Subcutaneous adipose tissue (tissue), 4 donors: ENCODE data around the gene MAP2K5. TPM values are rescaled to one million over a fixed set of nuclear protein-coding genes. Genes with fewer than 3 reads are reported as not detected.

Experiments
- total RNA-seq, 4 donors: library from RNA; depleted of rRNA; stranded (reverse); fragments of >200 nt; gene quantifications; one replicate each; pipeline ENCODE4 v1.1.0, GENCODE V29; 2016
- TF ChIP-seq, protein P1 (sequence below): fragments of 450-650 bp; IDR thresholded peaks from one replicate; pipeline ENCODE4 v1.5.1; 2016; ENCODE audit warnings: low read depth, mild to moderate bottlenecking, control low read depth, antibody characterized with exemption, moderate library complexity

Gene MAP2K5
- total RNA-seq, 4 donors from 2014 or later, result 20.7 to 23.4 (median 22.3) TPM

DNA sequence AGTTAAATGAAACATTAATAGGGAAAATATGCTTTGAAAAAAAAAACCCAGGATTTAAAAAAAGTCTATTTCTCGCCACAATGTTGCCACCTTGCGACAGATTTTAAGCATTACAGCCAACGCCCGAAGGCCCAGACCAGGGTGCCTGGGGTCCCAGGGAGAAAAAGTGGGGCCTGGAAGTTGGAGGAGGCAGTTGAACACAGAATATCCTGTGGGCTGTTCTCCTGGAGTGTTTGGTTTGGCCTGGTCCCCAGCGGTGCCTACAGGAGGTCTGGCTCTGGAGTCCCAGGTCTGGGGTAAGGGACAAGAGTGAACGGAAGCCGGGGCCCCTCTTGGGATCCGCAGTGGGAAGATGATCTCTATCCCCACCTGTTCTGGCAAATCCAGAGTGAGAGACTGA lies 294.0 kb downstream of the MAP2K5 start:
- TF ChIP-seq, protein P1, sequence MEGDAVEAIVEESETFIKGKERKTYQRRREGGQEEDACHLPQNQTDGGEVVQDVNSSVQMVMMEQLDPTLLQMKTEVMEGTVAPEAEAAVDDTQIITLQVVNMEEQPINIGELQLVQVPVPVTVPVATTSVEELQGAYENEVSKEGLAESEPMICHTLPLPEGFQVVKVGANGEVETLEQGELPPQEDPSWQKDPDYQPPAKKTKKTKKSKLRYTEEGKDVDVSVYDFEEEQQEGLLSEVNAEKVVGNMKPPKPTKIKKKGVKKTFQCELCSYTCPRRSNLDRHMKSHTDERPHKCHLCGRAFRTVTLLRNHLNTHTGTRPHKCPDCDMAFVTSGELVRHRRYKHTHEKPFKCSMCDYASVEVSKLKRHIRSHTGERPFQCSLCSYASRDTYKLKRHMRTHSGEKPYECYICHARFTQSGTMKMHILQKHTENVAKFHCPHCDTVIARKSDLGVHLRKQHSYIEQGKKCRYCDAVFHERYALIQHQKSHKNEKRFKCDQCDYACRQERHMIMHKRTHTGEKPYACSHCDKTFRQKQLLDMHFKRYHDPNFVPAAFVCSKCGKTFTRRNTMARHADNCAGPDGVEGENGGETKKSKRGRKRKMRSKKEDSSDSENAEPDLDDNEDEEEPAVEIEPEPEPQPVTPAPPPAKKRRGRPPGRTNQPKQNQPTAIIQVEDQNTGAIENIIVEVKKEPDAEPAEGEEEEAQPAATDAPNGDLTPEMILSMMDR, result no peak

DNA sequence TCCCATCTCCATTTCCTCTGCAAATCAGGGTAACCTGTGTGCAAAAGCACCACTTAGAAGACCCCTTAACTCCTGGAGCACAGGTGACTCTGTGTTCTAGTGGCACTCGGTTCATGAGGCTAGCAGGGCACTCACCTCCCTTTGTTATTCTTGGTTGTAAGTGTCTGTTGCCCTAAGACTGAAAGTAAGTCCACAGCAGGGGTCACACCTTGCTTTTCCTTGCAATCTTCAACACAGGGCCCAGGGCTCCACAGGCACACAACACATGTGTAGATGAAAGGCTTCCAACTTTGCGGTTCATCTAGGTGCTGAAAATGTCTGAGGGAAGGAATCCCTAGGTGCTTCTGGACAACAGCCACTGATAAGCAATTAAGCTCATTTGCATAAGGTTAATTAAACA lies 294.5 kb downstream of the MAP2K5 start:
- TF ChIP-seq, protein P1, result no peak

DNA sequence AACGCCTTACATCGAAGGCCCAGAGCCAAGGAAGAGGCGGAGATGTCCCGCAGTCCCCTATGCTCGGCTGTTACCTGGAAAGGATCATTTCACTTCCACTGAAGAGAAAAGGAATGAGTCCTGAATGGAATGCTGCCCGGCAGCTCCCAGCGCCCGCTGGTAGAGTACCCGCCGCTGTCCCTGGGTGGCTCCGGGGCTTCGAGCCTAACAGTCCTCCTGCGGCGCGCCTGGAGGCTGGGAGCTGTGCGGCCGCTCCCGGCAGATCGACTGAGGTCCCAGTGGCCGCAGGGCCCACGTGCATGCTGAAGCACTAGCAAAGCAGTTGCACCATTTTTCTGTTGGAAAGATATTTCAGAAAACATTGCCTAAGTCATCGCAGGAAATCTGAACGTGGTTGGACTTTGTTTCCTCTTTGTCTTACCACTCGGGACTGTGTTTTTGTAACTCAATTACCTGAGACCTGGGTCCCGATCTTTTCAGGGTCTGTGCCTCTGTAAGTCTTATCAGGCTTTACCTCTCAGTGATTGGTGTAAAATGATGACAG lies 296.4 kb downstream of the MAP2K5 start:
- TF ChIP-seq, protein P1, result no peak

DNA sequence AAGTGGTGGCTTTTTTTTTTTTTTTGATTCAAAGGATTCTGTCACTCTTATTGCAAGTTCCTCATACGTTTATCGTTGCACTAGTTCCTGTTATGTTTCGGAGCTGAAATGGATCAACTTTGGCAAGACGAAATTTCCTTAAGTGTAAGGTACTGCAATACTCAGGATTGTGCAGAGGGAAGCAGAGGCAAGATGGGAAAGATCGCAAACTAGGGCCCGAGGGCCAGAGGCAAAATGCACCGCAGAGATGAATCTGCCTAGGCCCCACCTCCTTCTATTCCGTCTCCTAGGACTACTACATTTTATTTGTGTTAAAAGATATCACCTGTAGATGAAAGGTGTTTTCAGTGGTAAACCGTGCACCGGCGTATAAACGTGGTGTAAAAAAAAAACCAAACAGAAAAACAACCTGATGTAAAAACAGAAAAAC lies 297.0 kb downstream of the MAP2K5 start:
- TF ChIP-seq, protein P1, result no peak

DNA sequence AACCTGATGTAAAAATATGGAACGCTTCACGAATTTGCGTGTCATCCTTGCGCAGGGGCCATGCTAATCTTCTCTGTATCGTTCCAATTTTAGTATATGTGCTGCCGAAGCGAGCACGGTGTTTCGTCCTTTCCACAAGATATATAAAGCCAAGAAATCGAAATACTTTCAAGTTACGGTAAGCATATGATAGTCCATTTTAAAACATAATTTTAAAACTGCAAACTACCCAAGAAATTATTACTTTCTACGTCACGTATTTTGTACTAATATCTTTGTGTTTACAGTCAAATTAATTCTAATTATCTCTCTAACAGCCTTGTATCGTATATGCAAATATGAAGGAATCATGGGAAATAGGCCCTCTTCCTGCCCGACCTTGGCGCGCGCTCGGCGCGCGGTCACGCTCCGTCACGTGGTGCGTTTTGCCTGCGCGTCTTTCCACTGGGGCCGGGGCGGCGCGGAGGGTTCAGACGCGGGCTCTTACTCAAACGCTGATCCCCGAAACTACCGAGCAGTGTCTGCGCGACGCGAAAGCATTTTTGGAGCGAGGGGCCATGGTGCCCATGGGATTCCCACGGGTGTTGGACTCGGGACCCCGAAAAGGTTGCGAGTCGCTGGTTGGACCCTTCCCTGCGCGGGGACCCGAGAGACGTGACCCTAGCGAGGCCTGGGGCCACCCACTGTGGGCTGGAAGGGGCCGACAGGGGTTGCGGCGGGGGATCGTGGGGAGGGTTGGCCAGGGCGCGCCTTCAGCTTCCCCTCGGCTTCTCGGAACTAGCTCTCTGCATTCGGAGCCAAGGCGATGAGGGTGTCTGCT lies 297.6 kb downstream of the MAP2K5 start, which contains the start of gene RNU6-1:
Gene RNU6-1 (minus strand): TSS at position 117 of the 820 bp plus-strand sequence.
- TF ChIP-seq, protein P1, result no peak

DNA sequence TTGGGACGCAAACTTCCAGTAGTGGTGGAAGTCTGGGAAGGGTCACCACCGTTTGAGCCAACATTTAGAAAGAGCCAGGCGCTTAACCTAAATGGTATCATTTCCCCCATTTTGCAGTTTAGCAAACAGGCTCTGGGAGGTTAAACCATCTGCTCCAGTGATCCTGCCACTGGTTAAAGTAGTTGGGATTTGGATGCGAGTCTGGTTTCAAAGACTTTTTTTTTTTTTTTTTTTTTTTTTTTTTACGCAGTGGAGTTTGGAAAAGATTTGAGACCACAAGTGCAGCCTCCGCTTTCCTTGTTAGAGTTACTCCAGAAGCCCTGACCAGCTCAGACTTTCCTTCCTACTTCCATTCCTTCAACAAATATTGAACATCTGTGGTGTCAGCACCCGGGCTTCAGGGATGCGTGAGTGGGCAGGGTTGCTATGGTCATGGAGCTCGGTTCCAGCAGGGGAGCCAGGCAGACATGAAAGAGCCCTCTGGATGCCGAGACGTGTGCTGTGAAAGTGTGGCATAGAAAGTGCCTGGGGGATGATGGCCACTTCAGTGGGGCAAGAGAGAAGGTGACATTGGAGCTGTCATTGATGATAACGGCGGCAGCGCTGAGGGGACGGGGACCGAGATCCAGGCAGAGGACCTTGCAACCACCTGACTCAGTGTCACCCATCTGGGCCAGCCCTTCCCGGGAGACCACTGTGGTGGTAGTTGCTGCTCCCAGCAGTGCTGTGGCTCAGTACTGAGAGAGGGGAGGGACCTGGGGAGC lies 298.4 kb downstream of the MAP2K5 start:
- TF ChIP-seq, protein P1, result no peak

DNA sequence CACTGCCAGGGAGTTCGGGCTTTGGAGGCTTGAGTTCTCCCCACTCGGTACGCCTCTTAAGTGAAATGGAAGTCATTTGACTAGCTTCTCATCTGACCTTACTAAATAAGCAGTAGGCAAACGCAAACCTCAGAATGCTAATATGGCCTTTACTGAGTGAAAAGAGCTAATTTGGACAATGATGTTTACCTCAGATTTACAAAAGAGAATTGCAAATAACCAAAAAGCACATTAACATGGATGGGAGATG lies 298.9 kb downstream of the MAP2K5 start:
- TF ChIP-seq, protein P1, result no peak
